Measurements from ENCODE around the gene MSANTD2.

GRCh38 chr11:124717421-124717785 lies 82.8 kb downstream of the MSANTD2 start:
- TF ChIP-seq CTCF (conservative IDR thresholded peaks at IDR 0.05; ENCODE audit: low read depth, low read length) (no peak), EZH2phosphoT487 (IDR thresholded peaks at IDR 0.05; ENCODE audit: borderline replicate concordance, low read length) (no peak), EZH2 (IDR thresholded peaks at IDR 0.05; ENCODE audit: low read length, unreplicated experiment) (no peak)

Data from PC-3 (cell line).